Tibial nerve (tissue), 4 donors: Measurements from ENCODE around the gene KNG1. TPM values are rescaled to one million over a fixed set of nuclear protein-coding genes. Genes with fewer than 3 reads are reported as not detected.

ENCODE experiments used
- DNase-seq, 2 donors: peaks; one replicate each; pipeline ENCODE4 v3.0.0-alpha.2; 2019; ENCODE audit warnings: low spot score in 2 of 2
- H3K27ac ChIP-seq, 4 donors: fragments of 200-600 bp; sonication (generic) in 3 of 4; one replicate each; pipeline ENCODE4 v1.5.1; 2017 to 2019; ENCODE audit warnings: mild to moderate bottlenecking in 1 of 4
- H3K27me3 ChIP-seq, 2 donors: fragments of 200-600 bp; sonication (generic) in 1 of 2; one replicate each; pipeline versions ENCODE4 v1.5.1 to v1.6.0; 2017 to 2019
- H3K36me3 ChIP-seq, 3 donors: fragments of 200-600 bp; sonication (generic); one replicate each; pipeline ENCODE4 v1.5.1; 2018 to 2019
- H3K4me1 ChIP-seq, 4 donors: fragments of 200-600 bp; sonication (generic) in 3 of 4; one replicate each; pipeline ENCODE4 v1.5.1; 2017 to 2019
- H3K4me3 ChIP-seq, 4 donors: fragments of 200-600 bp; sonication (generic) in 3 of 4; one replicate each; pipeline ENCODE4 v1.5.1; 2017 to 2019; ENCODE audit warnings: mild to moderate bottlenecking in 1 of 4, moderate library complexity in 1 of 4
- H3K9me3 ChIP-seq, 4 donors: fragments of 200-600 bp; sonication (generic) in 3 of 4; one replicate each; pipeline ENCODE4 v1.5.1; 2017 to 2019
- CTCF ChIP-seq, 5 experiments: fragments of 200-600 bp in 3 of 5; fragments of 450-650 bp in 2 of 5; sonication (generic) in 3 of 5; IDR thresholded peaks; one replicate each; pipeline ENCODE4 v1.5.1; 2016 to 2019; ENCODE audit warnings: antibody characterized with exemption in 5 of 5, mild to moderate bottlenecking in 3 of 5, moderate library complexity in 2 of 5
- EP300 ChIP-seq, 2 donors: sonication (generic); formaldehyde crosslinking; IDR thresholded peaks; one replicate each; pipeline ENCODE4 v1.6.1; 2017; ENCODE audit warnings: antibody characterized with exemption in 2 of 2, mild to moderate bottlenecking in 1 of 2
- POLR2A ChIP-seq, 2 donors: fragments of 450-650 bp; IDR thresholded peaks; one replicate each; pipeline ENCODE4 v1.6.1; 2017; ENCODE audit warnings: antibody characterized with exemption in 2 of 2, mild to moderate bottlenecking in 2 of 2, moderate library complexity in 2 of 2
- WGBS, 2 donors: methylation state at CpG; one replicate each; pipeline ENCODE4 v1.1.5; 2018; 5-methylcytosine and 5-hydroxymethylcytosine counted together
- total RNA-seq, 4 donors: library from RNA; depleted of rRNA; stranded (reverse); fragments of >200 nt; gene quantifications; one replicate each; pipeline ENCODE4 v1.1.0, GENCODE V29; 2016

KNG1 gene
- total RNA-seq, 4 donors from 2014 or later, result not detected

DNA sequence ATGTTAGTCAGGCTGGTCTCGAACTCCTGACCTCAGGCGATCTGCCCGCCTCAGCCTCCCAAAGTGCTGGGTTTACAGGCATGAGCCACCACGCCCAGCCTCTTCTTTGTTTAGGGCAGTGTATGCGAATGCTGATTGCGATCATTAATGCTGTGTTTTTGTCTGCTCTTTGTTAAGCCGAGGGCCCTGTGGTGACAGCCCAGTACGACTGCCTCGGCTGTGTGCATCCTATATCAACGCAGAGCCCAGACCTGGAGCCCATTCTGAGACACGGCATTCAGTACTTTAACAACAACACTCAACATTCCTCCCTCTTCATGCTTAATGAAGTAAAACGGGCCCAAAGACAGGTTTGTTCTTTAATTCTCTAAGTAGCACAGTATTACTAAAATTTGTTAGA lies 7.8 kb downstream of the KNG1 start:
- no peak for TF ChIP-seq EP300 (IDR thresholded peaks at IDR 0.05)
- no peak for TF ChIP-seq CTCF (IDR thresholded peaks at IDR 0.05)
- TF ChIP-seq POLR2A (IDR thresholded peaks at IDR 0.05), result no peak
- H3K9me3 ChIP-seq, result no peaks in the 10 kb centered on the region
- H3K4me1 ChIP-seq, result no peaks in the 10 kb centered on the region
- no peak overlapping the region for H3K27ac ChIP-seq
- no peaks in the 10 kb centered on the region for H3K36me3 ChIP-seq
- no peak overlapping the region for H3K4me3 ChIP-seq
- peaks cover 0 to 3% of the 10 kb centered on the region in 2 donors for H3K27me3 ChIP-seq
- DNase-seq, result no peak
- WGBS, 2 donors, result 67 to 85% methylated on average over 11 to 12 of the region's 12 CpGs

- H3K4me3 ChIP-seq, result no peak overlapping the region
These were observed 15.1 kb downstream of the KNG1 start for GRCh38 chr3:186732169-186732766.

GRCh38 chr3:186742618-186743380 lies 25.6 kb downstream of the KNG1 start:
- WGBS, 2 donors, result 81 to 82% methylated on average over 7 of the region's 7 CpGs
- no peak for DNase-seq
- H3K4me3 ChIP-seq, result no peak overlapping the region
- H3K27me3 ChIP-seq, result no peaks in the 10 kb centered on the region
- no peak for TF ChIP-seq EP300 (IDR thresholded peaks at IDR 0.05)
- TF ChIP-seq POLR2A (IDR thresholded peaks at IDR 0.05), result no peak
- no peak for TF ChIP-seq CTCF (IDR thresholded peaks at IDR 0.05)
- H3K27ac ChIP-seq, result no peak overlapping the region
- no peaks in the 10 kb centered on the region for H3K9me3 ChIP-seq
- no peaks in the 10 kb centered on the region for H3K36me3 ChIP-seq
- H3K4me1 ChIP-seq, result no peaks in the 10 kb centered on the region

More at GRCh38 chr3:186732169-186732766, 15.1 kb downstream of the KNG1 start:
- Histone ChIP-seq H3K27me3 (no peaks in the 10 kb centered on the region), H3K9me3 (no peaks in the 10 kb centered on the region), H3K36me3 (no peaks in the 10 kb centered on the region), H3K4me1 (no peaks in the 10 kb centered on the region), H3K27ac (no peak overlapping the region)
- DNase-seq, result no peak
- 87 to 91% methylated on average over 4 of the region's 4 CpGs for WGBS, 2 donors
- TF ChIP-seq EP300 (IDR thresholded peaks at IDR 0.05) (no peak), POLR2A (IDR thresholded peaks at IDR 0.05) (no peak), CTCF (IDR thresholded peaks at IDR 0.05) (no peak)

DNA sequence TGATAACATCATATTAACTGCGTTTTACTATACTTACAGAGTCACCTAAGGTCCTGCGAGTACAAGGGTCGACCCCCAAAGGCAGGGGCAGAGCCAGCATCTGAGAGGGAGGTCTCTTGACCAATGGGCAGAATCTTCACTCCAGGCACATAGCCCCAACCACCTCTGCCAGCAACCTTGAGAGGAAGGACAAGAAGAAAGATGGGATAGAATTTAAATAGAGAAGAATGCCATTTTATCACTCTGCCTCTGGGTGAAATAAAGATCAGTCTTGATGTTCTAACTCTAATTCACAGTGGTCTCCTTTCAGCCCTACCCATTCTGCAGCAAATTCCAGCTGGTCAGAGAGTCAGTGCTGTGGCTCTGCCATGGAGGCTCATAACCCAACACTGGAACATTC lies 26.5 kb downstream of the KNG1 start:
- TF ChIP-seq POLR2A (IDR thresholded peaks at IDR 0.05) (no peak), CTCF (IDR thresholded peaks at IDR 0.05) (no peak), EP300 (IDR thresholded peaks at IDR 0.05) (no peak)
- 77 to 80% methylated on average over 3 of the region's 3 CpGs for WGBS, 2 donors
- Histone ChIP-seq H3K4me1 (no peaks in the 10 kb centered on the region), H3K9me3 (no peaks in the 10 kb centered on the region), H3K27ac (no peak overlapping the region), H3K4me3 (no peak overlapping the region), H3K27me3 (no peaks in the 10 kb centered on the region), H3K36me3 (no peaks in the 10 kb centered on the region)
- no peak for DNase-seq

DNA sequence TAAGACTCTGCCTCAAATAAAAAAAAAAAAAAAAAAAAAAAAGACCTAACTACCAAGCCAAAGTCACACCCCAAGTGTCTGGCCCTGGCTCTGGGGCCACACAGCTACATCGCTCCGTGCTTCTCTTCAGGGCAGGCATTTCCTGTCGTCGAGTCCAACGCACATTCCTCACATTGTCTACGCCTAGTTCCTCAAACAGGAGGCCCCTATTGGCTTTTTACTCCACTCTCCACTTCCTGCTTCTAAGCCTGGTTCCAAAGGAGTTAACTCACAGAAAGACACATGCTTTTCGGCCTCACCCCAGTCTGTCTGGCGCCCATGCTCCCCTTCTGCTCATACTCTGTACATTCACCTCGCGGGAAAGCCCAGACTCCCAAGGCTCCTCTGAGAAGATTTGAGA lies 28.8 kb downstream of the KNG1 start:
- Histone ChIP-seq H3K36me3 (no peaks in the 10 kb centered on the region), H3K9me3 (no peaks in the 10 kb centered on the region), H3K27me3 (no peaks in the 10 kb centered on the region), H3K4me3 (no peak overlapping the region), H3K4me1 (no peaks in the 10 kb centered on the region), H3K27ac (no peak overlapping the region)
- no peak for TF ChIP-seq POLR2A (IDR thresholded peaks at IDR 0.05)
- no peak for TF ChIP-seq EP300 (IDR thresholded peaks at IDR 0.05)
- no peak for TF ChIP-seq CTCF (IDR thresholded peaks at IDR 0.05)
- peak in 1 of 2 donors; percentile 6 for DNase-seq
- 12 to 16% methylated on average over 10 of the region's 10 CpGs for WGBS, 2 donors
